Measurements from ENCODE around the gene CAMKMT.

- no peak for TF ChIP-seq EZH2 (IDR thresholded peaks at IDR 0.05; ENCODE audit: borderline replicate concordance, insufficient read depth, low read depth, low read length, poor library complexity, severe bottlenecking)
- TF ChIP-seq CTCF (IDR thresholded peaks at IDR 0.05) = no peak
Observed at GRCh38 chr2:44771522-44771921, 409.8 kb downstream of the CAMKMT start.

Measured in B cell (primary cell).